Prostate gland (tissue), 1 donor: ENCODE measurements around the gene PCDHB9.
"Not testable (repeated sequence)": the region's sequence is repeated elsewhere in the genome, so short reads cannot be mapped to it uniquely, and the experiment has no call there.

Experiments
- POLR2A ChIP-seq: fragments of 450-650 bp; IDR thresholded peaks from one replicate; pipeline ENCODE4 v1.6.1; 2016; ENCODE audit warnings: antibody characterized with exemption, mild to moderate bottlenecking
- POLR2AphosphoS5 ChIP-seq: sonication (generic); formaldehyde crosslinking; IDR thresholded peaks from one replicate; pipeline ENCODE4 v1.6.1; 2017; ENCODE audit warnings: antibody characterized with exemption

- not testable (repeated sequence) for TF ChIP-seq POLR2A, POLR2AphosphoS5
Observed at GRCh38 chr5:141235922-141236321, 49.0 kb downstream of the PCDHB9 start.
